ENCODE results near the gene CD109.

DNA sequence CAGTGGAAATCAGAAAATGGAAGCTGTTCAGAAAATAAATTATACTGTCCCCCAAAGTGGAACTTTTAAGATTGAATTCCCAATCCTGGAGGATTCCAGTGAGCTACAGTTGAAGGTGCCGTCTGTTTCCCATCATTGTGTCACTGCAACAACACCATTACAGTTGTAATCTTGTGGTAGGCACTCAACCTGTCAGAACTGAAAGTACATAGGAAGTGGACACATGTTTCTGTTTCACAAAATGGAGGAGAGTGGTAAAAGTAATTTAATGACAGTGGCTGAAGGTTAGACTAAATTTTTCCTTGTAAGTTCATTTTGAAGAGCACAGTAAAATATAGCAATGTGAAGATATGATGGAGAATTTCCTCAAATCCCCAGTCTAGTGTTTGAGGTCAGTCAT, 70.0 kb downstream of the CD109 start:
- TF ChIP-seq, protein P1, sequence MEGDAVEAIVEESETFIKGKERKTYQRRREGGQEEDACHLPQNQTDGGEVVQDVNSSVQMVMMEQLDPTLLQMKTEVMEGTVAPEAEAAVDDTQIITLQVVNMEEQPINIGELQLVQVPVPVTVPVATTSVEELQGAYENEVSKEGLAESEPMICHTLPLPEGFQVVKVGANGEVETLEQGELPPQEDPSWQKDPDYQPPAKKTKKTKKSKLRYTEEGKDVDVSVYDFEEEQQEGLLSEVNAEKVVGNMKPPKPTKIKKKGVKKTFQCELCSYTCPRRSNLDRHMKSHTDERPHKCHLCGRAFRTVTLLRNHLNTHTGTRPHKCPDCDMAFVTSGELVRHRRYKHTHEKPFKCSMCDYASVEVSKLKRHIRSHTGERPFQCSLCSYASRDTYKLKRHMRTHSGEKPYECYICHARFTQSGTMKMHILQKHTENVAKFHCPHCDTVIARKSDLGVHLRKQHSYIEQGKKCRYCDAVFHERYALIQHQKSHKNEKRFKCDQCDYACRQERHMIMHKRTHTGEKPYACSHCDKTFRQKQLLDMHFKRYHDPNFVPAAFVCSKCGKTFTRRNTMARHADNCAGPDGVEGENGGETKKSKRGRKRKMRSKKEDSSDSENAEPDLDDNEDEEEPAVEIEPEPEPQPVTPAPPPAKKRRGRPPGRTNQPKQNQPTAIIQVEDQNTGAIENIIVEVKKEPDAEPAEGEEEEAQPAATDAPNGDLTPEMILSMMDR (conservative IDR thresholded peaks at IDR 0.05; ENCODE audit: low read depth, low read length): no peak
- TF ChIP-seq EZH2phosphoT487 (IDR thresholded peaks at IDR 0.05; ENCODE audit: borderline replicate concordance, low read length) (no peak), EZH2 (IDR thresholded peaks at IDR 0.05; ENCODE audit: low read length, unreplicated experiment) (no peak)

Measured in PC-3 (cell line).